ENCODE results near the gene UBE2Q1.

Gene UBE2Q1

DNA sequence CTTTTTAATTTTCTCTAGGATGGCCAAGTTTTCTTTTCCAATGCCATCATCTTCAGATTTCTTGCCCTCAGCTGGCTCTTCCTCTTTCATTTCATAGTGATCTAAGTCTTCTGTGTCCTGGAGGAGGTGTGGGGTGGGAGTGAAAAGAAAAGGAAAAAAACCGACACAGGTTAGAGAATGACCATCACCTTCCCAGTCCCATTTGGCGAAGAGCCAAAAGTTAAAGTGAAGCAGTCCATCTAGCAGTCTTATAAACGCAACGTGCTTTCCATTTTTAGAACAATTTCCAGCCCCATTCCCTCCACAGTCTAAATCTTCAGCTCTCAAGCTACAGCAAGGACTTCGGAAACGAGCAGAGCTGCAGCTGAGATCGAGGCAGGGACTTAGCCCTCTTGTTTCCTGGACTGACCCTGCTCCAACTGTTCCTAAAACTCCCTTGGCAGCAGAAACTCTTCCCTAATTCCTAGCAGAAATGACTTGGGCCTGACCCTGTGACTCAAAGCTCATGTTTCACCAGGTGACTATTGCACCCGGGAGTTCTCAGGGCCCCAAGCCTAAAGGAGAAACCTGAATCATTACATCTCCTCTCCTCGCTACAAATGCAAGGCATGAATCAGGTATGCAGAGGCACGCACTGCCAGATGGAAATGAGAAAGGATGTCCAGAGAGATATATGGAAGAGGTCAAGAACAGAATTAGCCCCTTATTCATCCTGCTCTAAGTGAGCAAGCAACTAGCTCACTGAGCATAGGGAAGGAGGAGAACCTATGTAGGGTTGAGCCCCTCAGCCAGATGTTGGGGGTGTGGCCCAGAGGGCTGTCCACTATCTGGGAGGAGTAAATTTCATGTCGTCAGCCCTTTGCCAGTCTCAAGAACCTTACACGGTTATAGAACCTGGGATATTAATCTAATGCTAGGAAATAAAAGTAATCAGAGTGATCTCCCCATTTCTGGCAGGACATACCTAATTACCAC, 5.1 kb downstream of the UBE2Q1 start:
- TF ChIP-seq JUND (IDR thresholded peaks at IDR 0.05; ENCODE audit: low read depth), result no peak
- in situ Hi-C loops (cut with HindIII; ENCODE audit: low pct_unique_long_range_greater_than_20kb, low sequenced_read_pairs), result no loop called here
- no peak for DNase-seq (ENCODE audit: low read depth in 1 of 2, low spot score in 1 of 2)

DNA sequence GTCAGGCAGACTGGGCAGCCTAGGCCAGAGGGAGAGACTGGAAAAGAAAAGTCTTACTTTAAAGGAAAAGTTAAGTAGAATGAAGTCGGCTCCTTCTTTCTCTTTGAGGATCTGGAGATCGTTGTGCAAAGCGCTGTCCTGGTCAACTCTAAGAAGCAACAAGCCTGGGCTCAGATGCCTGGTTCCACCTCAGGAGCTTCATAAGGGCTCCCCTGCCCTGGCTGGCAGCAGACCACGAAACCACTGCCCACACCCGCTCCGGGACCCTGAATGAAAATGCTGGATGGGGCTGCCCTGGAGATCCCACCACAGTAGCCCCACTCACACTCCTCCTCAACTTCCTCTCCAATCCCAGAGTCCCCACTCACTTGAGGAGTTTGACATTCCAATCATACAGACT, 6.4 kb downstream of the UBE2Q1 start:
- TF ChIP-seq JUND (IDR thresholded peaks at IDR 0.05; ENCODE audit: low read depth), result no peak
- DNase-seq (ENCODE audit: low read depth in 1 of 2, low spot score in 1 of 2), result no peak
- in situ Hi-C loops (cut with HindIII; ENCODE audit: low pct_unique_long_range_greater_than_20kb, low sequenced_read_pairs), result no loop called here

DNA sequence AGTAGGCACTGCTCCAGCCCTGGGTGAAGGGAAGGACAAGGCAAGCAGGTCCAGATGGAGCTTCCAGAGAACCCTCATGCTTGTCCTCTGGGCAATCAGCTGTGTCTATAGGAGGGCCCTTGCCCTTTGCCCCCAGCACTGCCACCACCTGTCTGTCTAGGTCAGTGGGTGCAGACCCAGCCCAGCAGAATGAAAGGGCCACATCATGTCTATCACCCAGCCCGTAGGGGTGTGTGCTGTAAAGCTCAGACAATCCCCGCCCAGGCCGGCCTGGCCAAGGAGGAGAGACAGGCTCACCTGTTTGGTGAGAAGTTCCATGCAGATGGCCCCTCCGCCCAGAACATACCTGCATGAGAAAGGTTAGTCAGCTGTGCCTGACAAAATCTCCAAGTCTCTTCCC, 7.0 kb downstream of the UBE2Q1 start:
- no peak for DNase-seq (ENCODE audit: low read depth in 1 of 2, low spot score in 1 of 2)
- in situ Hi-C loops (cut with HindIII; ENCODE audit: low pct_unique_long_range_greater_than_20kb, low sequenced_read_pairs), result no loop called here
- no peak for TF ChIP-seq JUND (IDR thresholded peaks at IDR 0.05; ENCODE audit: low read depth)

DNA sequence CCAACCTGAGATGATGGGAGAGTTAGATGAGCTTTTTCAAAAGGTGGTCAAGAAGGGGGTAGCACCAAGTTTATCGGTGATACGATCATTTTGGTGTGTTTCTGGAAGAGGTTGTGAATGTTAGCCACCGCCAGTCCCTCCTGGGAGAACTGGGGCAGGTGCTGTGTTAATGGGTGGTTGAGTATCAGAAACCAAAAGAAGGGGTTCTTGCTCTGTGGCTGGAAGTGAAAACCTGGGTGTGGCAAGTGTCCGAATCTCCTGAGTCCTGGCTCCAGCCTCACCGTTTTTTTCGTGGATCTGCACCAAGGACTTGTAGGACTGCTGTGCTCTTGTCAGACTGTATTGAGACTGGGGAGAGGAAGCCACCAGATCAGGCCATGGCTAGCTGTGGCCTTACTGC, 7.8 kb downstream of the UBE2Q1 start:
- no peak for TF ChIP-seq JUND (IDR thresholded peaks at IDR 0.05; ENCODE audit: low read depth)
- no peak for DNase-seq (ENCODE audit: low read depth in 1 of 2, low spot score in 1 of 2)
- in situ Hi-C loops (cut with HindIII; ENCODE audit: low pct_unique_long_range_greater_than_20kb, low sequenced_read_pairs), result no loop called here

DNA sequence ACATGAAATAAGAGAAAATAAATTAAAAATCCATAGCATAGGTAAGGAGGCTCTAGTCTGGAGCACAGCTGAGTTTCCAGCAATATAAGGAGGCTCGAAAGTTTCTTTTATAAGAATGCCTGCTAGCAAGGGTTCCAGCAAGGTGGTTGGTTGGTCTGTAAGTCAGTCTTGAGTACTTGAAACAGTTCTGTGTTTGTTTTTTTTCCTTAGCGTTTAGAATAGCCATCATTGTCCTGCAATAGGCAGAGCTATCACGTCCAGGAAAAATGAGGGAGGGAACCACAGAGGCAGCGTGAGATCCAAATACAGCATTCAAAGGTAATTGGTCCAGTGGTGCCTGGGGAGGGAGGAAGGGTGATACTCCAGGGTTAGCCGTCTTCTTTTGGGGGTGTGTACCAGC, 8.4 kb downstream of the UBE2Q1 start:
- in situ Hi-C loops (cut with HindIII; ENCODE audit: low pct_unique_long_range_greater_than_20kb, low sequenced_read_pairs), result no loop called here
- TF ChIP-seq JUND (IDR thresholded peaks at IDR 0.05; ENCODE audit: low read depth), result no peak
- no peak for DNase-seq (ENCODE audit: low read depth in 1 of 2, low spot score in 1 of 2)

DNA sequence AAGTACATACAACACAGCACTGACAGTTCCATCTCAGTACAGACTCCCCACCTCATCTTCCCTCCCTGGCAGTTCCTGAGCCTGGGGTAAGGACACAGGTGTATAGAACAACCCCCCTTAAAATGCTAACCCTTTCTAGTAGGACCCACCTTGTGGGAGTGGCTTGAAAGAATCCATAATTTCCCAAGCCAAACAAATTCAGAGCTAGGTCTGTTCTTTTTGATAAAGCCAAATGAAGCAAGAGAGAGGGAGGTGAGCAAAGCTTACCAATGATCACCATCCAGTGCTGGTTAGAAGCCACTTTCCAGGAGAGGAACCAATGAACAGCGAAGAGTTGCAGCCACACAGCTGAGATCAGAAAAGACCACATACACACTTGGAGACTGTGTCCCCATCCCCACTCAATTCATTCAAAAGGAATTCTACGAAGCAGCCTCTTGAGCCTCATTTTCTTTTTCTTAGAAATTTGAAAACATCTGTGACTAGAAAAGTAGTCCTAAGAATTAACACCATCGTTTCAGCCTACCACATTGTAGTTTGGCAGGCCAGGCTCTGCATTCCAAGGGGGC, 9.2 kb downstream of the UBE2Q1 start:
- in situ Hi-C loops (cut with HindIII; ENCODE audit: low pct_unique_long_range_greater_than_20kb, low sequenced_read_pairs), result no loop called here
- DNase-seq (ENCODE audit: low read depth in 1 of 2, low spot score in 1 of 2), result no peak
- TF ChIP-seq JUND (IDR thresholded peaks at IDR 0.05; ENCODE audit: low read depth), result no peak

DNA sequence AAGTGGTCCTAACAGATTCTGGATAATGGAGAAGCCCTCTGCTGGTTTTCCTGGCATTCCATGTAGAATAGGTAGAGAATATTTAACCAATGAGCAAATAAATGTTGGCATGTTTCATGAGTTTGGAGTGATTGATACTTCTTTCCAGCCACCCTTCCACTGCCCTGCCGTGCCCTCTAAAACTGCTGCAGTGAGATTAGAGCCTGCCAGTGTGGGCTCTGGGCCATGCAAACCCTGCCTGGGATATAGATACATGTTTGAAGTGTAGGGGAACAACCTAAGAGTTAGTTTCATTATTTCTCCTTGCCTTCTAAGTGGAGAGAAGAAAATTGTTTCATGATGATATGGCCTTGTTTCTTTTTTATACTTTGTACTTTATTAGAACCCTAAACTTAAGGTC, 10.4 kb downstream of the UBE2Q1 start:
- no peak for DNase-seq (ENCODE audit: low read depth in 1 of 2, low spot score in 1 of 2)
- TF ChIP-seq JUND (IDR thresholded peaks at IDR 0.05; ENCODE audit: low read depth), result no peak
- in situ Hi-C loops (cut with HindIII; ENCODE audit: low pct_unique_long_range_greater_than_20kb, low sequenced_read_pairs), result no loop called here

DNA sequence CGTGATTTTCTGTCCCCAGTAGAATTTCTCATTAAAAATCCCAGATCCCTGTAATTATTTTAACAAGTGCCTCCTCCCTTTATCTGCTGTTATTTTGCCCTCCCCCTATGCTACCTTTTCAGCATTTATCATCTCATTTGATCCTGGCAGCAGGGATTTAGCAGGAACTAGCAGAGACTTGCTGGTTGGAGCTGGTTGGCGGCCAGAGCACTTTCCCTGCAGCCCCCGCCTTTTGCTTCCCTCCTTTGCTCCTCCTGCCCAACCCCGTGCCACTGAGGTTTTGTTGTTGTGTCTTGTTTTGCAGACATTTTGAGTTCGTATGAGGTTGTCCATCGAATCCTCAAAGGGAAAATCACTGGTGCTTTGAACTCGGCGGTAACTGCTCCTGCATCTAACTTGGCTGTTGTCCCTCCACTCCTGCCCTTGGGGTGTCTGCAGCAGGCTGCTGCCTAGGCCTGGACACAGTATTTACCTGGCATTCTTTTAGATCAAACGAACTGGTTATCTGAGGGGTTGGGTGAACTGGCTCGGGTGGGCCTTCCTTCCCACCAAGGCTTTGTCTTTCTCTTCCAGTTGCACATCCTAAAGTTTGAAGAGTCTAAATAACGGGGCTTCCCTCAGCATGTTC, 11.2 kb downstream of the UBE2Q1 start:
- no peak for DNase-seq (ENCODE audit: low read depth in 1 of 2, low spot score in 1 of 2)
- TF ChIP-seq JUND (IDR thresholded peaks at IDR 0.05; ENCODE audit: low read depth), result no peak
- in situ Hi-C loops (cut with HindIII; ENCODE audit: low pct_unique_long_range_greater_than_20kb, low sequenced_read_pairs), result no loop called here

DNA sequence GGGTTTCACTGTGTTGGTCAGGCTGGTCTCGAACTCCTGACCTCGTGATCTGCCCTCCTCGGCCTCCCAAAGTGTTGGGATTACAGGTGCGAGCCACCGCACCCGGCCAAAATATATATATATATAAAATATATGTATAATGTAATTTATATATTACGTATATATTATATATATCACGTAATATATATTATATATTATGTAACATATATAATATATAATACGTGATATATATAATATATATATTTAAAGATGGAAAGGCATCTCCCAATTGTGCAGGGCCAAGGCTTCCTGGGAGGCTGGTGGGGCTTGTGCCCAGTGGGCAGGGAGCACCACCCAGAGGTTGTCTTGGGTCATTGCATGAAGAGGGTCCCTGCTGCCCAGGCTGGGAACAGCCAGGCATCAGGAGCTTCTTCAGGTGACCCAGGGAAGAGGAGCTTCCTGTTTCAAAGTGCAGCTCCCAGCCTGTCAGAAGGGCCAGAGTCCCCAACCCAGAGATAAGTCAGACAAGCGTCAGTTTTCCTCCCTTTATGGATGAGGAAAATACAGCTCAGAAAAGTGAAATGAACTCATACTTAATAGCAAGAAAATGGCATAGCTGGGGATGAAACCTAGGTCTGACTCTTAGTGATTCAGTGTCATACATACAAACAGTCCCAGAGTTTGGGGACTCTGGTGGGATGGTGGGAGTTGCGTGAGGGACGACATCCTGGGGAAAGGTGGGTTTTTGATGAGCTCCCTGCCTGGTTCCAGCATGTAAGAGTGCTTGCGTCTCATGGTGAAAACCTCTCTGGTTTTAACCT, 12.0 kb downstream of the UBE2Q1 start:
- peak; percentile 56 to 83 for DNase-seq (ENCODE audit: low read depth in 1 of 2, low spot score in 1 of 2)
- in situ Hi-C loops (cut with HindIII; ENCODE audit: low pct_unique_long_range_greater_than_20kb, low sequenced_read_pairs), result no loop called here
- TF ChIP-seq JUND (IDR thresholded peaks at IDR 0.05; ENCODE audit: low read depth), result no peak

DNA sequence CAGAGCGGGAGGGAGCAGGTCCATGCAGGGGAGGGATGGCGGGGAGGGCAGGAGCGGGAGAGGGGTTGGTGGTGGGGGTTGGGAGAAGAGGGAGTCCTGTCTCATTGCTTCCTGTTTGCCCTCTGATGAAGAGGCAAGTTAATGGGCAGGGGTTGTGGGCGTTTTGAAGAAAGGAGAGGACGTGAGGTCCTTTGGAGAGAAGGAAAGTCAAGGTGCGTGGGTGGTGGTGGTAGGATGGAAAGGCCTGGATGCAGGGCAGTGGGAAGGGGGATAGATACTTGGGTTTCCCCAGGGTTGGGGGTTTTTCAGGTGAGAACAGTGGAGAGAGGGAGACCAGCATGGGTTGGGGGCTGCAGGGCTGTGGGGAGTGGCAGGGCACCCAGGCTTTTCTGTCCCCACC, 17.2 kb downstream of the UBE2Q1 start:
- DNase-seq (ENCODE audit: low read depth in 1 of 2, low spot score in 1 of 2), result no peak
- TF ChIP-seq JUND (IDR thresholded peaks at IDR 0.05; ENCODE audit: low read depth), result no peak
- in situ Hi-C loops (cut with HindIII; ENCODE audit: low pct_unique_long_range_greater_than_20kb, low sequenced_read_pairs), result no loop called here

DNA sequence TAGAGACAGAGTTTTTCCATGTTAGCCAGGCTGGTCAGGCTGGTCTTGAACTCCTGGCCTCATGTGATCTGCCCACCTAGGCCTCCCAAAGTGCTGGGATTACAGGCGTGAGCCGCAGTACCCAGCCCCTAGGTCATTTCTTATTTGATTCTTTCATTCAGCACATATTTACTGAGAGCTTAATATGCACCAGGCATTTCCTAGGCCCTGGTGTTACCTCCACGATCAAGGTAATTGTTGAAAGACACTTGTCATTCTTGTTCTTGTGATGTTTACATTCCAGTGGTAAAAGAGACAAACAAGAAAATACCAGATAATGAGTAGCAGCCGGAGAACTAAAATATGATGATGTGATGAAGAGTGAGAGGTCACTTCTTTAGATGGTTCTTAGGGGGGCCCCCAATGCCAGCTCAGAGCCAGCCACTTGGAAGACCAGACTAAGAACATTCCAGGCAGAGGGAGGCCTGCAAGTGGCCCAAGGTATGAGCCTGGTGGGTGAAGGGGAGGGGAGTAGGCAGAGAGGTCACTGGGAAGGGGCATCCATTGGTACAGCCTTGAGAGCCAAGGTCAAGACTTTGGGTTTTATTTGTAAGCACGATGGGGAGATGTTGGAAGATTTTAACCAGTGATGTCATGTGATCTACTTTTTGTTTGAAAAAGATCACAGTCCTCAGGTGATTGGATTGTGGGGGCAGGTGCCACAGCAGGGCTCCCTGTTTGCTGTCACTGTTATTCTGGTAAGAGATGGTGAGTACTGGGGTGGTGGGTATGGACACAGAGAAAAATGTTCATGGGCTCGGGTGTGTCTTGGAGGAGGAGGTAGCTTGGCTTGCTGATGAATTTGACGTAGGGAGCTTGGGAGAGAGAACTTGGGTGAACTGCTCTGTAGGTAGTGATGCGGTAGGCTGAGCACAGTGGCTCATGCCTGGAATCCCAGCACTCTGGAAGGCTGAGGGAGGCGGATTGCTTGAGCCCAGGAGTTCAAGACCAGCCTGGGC, 18.7 kb downstream of the UBE2Q1 start:
- no peak for TF ChIP-seq JUND (IDR thresholded peaks at IDR 0.05; ENCODE audit: low read depth)
- in situ Hi-C loops (cut with HindIII; ENCODE audit: low pct_unique_long_range_greater_than_20kb, low sequenced_read_pairs), result no loop called here
- DNase-seq (ENCODE audit: low read depth in 1 of 2, low spot score in 1 of 2), result peak in 1 of 2 experiments; percentile 87

Measured in T47D (cell line).